GM13976 (cell line): ENCODE results near the gene SMARCA1.

Experiments used
- DNase-seq: peaks from one replicate; pipeline ENCODE4 v3.0.0; 2012; ENCODE audit warnings: low spot score
- in situ Hi-C: fragments of 300-500 bp; cut with MboI; formaldehyde crosslinking; loops from one replicate; pipeline ENCODE4 v1.12.0; 2022; ENCODE audit warnings: low sequenced_read_pairs, mixed read lengths, inconsistent platforms; ENCODE audit not compliant: unreplicated experiment
- TF ChIP-seq, protein P1 (sequence below): IDR thresholded peaks from 2 replicates; pipeline ENCODE4 v1.5.1; 2012; ENCODE audit warnings: borderline replicate concordance, mild to moderate bottlenecking; ENCODE audit not compliant: insufficient read depth; ENCODE audit errors: extremely low read depth, missing control alignments, control extremely low read depth

The SMARCA1 gene

DNA sequence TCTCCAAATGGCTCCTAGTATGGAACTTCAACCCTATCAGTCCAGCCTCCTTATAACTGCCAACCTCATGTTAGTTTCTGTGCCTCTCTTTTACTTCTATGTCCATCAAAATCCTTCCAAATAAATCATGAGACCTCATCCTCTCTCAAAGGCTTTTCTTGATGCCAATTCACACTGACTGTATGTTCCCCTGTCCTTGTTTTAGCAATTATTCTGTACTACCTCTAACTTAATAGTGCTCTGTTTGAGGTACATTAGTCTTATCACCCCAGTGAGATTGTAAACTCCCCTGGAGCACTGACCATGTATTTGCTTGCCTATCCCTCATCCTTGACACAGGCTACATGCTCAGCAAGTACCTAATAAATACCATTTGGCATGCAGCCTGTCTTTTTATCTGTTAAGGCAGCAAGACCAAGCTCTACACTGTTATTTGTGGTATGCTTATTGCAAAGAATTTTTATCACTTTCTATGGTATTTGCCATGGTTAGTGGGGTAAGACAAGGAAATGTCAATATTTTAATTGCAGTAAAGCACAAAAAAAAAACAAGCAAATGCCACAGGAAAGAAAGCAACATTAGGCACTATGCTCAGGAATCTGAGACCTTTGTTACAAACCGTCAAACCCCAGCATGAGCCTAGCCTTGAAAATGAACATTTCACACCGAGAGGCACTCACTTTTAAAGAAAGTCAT, 119.2 kb downstream of the SMARCA1 start:
- no peak for DNase-seq
- in situ Hi-C loops = no loop called here
- TF ChIP-seq, protein P1, sequence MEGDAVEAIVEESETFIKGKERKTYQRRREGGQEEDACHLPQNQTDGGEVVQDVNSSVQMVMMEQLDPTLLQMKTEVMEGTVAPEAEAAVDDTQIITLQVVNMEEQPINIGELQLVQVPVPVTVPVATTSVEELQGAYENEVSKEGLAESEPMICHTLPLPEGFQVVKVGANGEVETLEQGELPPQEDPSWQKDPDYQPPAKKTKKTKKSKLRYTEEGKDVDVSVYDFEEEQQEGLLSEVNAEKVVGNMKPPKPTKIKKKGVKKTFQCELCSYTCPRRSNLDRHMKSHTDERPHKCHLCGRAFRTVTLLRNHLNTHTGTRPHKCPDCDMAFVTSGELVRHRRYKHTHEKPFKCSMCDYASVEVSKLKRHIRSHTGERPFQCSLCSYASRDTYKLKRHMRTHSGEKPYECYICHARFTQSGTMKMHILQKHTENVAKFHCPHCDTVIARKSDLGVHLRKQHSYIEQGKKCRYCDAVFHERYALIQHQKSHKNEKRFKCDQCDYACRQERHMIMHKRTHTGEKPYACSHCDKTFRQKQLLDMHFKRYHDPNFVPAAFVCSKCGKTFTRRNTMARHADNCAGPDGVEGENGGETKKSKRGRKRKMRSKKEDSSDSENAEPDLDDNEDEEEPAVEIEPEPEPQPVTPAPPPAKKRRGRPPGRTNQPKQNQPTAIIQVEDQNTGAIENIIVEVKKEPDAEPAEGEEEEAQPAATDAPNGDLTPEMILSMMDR = no peak
